Stimulated activated CD8-positive, alpha-beta memory T cell treated with anti-CD3 and anti-CD28 coated beads, Interleukin-2, amount 100 ng/mL, for 1 hour (primary cell): ENCODE measurements around the gene PAOX.
"Not testable (repeated sequence)": the region's sequence is repeated elsewhere in the genome, so short reads cannot be mapped to it uniquely, and the experiment has no call there.

ENCODE experiments used
- DNase-seq, 2 donors: peaks; one replicate each; pipeline ENCODE4 v3.0.0-alpha.2; 2020; ENCODE audit warnings: low read depth in 2 of 2

PAOX gene

DNA sequence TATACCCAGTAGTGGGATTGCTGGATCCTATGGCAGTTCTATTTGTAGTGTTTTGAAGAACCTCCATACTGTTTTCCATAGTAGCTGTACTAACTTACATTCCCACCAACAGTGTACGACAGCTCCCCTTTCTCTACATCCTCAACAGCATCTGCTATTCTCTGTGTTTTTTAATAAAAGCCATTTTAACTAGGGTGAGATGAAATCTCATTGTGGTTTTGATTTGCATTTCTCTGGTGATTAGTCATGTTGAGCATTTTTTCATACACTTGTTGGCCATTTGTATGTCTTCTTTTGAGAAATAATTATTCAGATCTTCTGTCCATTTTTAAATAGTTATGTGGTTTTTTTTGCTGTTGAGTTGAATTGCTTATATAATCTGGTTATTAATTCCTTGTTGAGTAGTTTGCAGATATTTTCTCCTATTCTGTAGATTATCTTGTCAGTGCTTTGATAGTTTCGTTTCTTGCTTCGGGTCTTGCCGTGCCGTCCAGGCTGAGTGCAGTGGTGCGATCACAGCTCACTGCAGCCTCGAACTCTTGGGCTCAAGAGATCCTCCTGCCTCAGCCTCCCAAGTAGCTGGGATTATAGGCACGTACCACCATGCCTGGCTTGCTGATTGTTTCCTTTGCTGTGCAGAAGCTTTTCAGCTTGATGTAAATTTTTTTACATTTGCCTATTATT lies 26.9 kb downstream of the PAOX start:
- DNase-seq, result no peak

DNA sequence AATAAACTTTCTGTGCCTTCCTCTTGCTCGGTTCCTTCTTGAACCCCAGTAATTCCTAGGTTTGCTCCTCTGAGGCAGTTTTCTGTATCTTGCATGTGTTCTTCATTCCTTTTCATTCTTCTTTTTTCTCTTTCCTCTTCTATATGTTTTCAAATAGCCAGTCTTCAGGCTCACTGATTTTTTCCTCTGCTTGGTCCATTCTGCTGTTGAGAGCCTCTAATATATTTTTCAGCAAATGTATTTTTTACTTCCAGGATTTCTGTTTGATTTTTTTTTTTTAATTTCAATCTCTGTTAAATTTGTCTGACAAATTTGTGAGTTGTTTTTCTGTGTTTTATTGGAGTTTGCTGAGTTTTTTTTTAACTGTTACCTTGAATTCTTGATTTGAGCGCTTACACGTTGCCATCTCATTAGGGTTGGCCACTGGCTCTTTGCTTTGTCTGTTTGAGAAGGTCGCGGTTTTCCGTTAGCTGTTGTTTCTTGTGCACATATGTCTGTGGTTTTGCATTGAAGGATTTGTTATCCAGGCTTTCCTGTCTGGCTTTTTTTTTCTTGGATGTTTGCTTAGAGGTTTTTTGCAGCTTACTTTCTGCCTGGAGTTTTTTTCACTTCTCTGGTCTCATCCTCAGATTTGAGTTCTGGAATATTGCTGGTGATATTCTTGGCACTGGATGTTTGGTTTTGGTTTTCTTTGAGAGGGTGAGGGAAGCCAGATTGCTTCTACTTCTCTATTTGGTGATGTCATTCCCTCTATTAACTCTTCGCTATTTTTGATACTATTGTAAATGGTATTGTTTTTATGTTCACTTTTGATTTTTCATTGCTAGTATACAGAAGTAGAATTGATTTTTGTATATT lies 32.7 kb downstream of the PAOX start:
- no peak for DNase-seq

DNA sequence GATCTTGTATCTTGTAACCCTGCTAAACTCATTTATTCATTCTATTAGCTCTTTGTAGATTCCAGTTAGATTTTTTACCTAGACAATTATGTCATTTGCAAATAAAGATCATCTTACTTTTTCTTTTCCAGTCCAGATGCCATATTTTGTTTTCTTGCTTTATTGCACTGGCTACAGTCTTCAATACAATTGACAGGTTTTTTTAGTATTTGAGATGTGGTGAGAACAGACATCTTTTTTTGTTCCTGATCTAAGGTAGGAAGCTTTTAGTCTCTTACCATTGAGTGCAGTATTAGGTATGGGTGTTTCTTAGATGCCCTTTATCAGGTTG lies 33.3 kb downstream of the PAOX start:
- no peak for DNase-seq

DNA sequence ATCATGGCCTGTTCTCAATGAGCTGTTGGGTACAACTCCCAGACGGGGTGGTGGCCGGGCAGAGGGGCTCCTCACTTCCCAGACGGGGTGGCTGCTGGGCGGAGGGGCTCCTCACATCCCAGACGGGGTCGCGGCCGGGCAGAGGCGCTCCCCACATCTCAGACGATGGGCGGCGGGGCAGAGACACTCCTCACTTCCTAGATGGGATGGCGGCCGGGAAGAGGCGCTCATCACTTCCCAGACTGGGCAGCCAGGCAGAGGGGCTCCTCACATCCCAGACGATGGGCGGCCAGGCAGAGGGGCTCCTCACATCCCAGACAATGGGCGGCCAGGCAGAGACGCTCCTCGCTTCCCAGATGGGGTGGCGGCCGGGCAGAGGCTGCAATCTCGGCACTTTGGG lies 35.3 kb downstream of the PAOX start:
- DNase-seq, result not testable (repeated sequence)

DNA sequence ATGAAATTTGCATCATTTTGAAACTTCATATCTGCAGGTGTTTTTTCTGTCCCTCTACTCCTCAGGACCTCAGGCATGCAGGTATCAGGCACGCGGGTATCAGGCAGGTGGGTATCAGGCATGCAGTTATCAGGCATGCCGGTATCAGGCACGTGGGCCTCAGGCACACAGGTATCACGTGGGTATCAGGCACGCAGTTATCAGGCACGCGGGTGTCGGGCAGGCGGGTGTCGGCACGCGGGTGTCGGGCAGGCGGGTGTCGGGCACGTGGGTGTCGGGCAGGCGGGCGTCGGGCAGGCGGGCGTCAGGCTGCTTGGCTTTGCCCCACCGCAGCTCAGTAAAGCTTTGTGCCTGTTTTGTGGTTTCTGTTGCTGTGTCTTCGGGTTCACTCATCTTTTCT lies 36.7 kb downstream of the PAOX start:
- DNase-seq, result no peak

DNA sequence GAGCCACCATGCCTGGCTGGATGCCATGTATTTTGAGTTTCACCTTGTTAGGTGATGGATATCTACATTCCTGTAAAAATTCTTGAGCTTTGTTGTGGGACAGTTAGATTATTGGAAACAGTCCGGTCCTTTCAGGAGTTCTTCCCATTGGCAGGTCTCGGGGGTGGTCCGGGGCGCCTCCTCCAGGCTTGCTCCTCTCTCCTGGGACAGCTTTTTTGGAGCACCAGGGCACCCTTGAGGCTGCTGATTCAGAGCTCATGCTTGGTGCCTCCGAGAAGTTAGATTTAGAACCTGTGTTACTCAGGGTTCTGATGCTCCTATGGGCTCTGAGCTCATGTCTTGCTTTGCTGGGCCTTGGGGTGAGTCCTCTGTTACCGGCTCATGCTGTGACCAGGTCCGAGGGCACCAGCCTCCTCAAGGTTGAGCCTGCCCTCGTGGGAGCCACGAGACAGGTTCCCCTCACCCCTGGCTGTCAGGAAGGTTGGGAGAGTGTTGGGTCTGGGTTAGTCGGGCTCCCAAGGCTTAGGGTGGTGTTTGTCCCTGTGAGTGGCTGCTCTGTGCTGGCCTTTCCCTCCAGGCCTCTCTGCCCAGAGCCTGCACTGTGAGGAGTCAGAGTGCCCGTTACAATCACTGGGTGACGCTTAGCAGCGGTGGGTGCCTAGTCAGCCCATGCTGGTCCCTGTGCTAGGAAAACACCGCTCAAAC lies 39.4 kb downstream of the PAOX start:
- DNase-seq, result no peak

DNA sequence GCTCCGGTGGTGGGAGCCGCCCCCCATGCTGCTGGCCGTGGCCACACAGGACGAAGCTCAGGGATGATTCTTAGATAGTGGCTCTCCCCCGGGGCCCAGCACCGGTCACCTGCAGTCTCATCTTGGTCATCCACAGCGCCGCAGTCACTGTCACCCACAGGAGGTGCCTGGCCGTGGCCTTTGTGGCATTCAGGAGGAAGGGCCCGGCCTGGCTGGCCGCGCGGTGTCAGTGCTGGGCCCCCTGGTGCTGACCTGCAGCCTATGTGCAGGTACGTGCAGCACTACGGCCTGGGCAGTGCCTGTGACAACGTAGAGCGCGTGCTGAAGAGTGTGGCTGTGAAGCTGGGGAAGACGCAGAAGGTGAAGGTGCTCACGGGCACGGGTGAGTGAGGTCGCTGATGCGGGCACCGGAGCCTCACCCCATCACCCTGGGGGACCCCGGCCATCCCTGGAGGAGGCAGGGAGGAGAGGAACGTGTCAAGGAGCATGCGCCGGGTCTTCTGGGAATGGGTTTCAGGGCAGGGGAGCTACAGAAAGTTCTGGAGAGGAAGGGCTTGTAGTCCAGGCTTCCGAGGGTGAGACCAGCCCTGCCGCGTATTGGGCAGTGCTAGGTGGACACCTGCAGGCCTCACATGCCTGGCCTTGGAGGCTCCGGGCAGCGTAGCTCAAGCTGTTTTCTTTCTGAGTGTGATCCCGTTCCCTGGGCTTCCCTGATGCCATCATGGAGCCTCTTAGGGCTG lies 40.3 kb downstream of the PAOX start:
- no peak for DNase-seq

DNA sequence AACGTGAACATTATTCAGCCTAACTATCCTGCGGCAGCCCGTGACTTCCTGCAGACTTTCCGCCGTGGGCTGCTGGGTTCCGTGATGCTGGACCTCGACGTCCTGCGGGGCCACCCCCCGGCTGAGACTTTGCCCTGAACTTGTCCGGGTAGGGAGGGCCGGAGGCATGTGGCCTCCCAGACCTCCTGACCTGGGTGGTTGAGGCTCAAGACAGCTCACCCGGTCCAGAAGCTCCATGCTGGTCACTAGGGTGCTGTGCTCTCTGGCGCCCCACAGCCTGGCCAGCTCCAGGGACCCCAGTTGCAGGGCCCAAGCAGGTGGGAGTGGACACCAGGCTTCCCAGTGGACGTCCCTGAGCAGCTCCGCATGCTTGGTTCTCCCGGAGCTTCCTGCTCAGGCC lies 41.0 kb downstream of the PAOX start:
- no peak for DNase-seq

DNA sequence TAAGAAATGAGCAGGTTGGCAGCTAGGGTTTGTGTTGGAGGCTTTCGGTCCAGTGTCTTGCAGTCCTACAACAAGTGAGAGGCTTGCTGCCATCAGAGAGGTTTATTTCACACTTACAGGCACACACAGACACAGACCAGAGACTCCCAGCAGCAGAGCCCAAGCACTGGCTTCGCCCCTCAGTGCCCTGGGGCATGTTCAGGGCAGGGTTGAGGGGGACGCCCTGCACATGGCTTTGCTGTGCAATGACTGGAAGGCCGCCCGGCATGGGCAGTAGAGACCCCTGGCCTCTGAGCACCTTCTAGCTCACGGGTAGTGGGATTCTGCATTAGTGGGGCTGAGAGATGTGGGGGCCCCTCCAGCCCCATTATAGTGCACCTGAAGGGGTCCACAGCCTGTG lies 41.5 kb downstream of the PAOX start:
- DNase-seq, result no peak

DNA sequence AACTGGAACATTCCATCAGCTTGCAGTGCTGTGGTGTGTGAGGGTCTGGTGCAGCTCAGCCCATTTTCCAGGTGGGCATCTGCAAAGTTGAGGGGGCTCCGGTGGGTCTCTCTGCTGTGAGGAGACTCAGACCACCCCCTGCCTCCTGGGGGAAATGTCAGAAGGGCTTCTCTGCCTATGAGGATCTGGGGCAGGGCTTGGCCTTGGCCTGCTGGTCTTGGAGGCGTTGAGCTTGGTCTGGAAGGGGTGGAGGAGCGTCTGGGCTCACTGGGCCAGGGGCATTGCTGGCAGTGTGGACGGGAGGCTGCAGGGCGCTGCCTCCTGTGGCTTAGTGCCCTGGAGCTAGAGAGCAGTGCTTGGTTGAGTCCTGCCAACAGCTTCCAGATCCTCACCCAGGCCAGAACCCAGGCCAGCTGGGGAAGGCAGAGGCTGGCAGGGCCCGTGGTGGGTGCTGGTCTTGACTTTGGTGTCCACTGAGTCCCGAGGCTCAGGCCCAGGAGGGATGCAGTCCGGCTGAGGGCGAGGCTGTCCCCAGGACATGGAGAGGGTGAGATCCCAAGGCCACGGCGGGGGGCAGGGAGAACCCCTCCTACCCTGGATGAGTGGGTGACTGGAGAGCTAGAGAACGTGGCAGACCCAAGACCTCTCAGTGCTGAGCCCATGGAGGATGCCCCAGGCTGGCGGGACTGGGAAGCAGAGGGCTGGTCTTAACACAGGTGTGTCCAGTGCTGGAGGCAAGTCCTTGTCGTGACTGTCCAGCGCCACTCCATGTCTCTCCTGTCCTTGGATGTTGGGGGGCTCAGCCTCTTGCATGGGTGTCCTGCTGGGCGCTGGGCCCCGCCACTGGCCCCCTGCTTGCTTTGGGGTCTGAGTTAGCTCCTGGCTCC lies 42.5 kb downstream of the PAOX start:
- no peak for DNase-seq

DNA sequence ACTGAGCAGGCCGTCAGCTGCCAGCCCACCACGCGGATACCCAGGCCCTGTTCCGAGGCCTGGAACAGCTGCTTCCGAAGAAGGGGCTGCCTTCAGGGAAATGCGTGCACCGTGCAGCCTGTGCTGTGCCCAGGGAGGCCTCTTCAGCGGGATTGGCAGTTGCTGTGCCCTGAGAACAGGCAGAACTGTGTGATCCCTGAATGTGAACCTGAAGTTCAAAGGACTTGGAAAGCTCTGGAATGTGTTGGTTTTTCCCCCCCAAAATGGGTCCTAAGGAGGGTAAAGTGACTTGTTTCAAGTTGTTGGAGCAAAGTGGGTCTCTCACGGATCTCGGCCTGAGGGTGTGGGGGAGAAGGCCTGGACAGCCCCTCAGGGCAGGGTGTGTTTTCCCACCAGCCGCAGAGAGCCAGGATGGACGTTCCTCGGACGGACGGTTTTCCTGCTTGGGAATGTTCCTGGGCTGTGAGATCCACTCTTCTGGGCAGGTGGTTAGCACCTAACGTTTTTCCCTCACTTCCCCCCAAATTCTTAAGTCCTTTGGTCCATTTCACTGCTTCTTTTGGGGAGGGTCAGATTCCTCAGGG lies 43.3 kb downstream of the PAOX start:
- DNase-seq, result no peak

DNA sequence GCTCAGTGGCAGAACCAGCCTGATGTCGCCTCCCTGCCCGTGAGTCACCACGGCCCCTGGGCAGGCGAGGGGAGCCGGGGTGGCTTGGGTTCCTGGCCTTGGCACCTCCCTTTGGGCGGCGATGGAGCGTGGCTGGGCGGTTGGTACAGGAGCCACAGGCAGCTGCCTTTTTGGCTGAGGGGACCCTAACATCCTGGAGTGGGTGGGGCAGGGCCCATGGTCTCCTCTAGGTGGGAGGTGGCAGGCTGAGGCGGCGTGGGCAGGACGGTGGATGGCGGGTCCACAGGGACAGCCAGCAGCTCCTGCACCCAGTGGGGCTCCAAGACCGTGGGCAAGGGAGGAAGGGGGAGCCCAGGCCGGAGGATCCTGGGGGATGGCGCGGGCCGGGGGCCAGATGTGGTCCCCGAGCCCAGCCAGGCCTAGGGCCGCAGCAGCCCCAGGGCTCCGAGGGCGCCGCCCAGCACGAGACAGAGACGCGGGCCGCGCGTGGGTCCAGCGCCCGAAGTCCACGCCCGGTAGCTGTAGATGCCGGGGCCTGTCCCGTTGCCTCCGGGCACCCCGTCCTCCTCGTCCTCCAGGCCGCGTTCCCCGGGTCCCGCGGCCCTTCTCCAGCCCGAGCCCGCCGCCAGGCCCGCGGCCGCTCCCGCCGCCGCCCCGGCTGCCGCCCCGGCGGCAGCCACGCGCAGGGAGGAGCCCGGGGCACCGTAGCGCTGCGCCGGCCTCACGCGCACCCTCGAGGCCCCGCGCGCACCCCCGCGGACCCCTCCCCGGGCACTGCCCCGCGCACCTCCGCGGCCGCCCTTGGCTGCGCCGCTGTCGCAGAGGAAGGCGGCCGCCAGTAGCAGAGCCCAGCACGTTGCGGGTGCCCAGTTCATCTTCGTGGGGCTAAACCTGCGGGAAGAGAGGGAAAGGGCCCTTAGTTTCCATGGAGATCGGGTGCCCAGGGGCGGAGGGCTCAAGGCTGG lies 44.0 kb downstream of the PAOX start:
- DNase-seq, result no peak

DNA sequence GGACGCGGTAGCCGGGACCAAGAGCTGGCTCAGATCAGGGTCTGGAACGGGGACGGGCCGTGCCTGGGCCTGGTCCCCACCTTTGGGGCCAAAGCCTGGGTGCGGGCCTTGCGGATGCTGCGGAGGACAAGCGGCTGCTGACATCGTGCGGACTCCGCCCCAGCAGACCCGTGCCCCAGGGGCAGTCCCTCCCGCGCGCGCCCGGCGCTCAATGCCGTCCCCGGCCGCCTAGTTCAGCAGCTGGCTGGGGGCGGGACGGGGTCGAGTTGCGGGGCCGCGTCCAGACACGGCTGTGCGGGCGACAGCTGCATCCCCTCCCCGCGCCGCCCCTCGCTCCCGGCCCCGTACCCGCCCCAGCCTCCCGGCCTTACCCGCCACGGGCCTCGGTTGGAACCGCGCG lies 45.0 kb downstream of the PAOX start:
- DNase-seq, result not testable (repeated sequence)

DNA sequence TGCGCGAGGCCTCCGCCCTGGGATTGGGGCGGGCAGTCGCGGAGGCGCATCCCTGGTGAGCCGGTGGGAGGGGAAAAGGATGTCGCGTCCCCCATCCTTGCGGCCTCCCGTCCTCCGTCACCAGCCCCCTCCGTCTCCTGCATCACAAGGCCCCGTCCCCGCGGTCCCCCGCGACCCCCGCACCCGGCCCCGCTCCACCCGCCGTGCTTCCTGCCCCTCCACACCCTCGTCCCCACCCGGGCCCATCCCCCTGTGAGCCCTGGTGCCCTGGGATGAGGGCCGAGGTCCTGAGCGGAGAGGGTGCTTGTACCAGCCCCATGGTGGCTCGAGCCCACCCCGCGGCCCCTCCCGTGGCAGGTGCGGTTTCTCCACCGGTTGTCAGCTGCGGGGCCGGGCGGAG lies 45.5 kb downstream of the PAOX start, which contains the start of gene SPRN:
Gene SPRN (minus strand): TSS at position 25 of the 400 bp plus-strand sequence. CDS start 944 bp downstream, outside the sequence.
- DNase-seq, result not testable (repeated sequence)

DNA sequence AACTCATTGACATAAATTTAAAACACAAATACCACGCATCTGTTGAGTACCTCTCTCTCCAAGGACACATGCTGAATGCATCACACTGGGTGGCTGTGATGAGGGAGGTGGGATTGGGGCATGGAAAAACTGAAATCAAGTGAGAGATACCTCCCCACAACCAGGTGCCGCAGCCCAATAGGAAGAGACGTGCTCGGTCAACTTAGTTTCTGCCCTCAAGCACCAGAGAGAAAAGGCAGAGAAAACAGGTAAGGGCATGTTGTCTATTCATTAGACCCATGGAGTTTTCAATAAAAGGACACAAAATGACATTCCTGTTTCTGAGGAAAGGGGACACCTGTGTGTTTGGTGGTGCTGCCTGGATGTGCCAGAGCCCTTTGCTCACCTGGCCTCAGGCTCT lies 50.5 kb downstream of the PAOX start:
- DNase-seq, result not testable (repeated sequence)

DNA sequence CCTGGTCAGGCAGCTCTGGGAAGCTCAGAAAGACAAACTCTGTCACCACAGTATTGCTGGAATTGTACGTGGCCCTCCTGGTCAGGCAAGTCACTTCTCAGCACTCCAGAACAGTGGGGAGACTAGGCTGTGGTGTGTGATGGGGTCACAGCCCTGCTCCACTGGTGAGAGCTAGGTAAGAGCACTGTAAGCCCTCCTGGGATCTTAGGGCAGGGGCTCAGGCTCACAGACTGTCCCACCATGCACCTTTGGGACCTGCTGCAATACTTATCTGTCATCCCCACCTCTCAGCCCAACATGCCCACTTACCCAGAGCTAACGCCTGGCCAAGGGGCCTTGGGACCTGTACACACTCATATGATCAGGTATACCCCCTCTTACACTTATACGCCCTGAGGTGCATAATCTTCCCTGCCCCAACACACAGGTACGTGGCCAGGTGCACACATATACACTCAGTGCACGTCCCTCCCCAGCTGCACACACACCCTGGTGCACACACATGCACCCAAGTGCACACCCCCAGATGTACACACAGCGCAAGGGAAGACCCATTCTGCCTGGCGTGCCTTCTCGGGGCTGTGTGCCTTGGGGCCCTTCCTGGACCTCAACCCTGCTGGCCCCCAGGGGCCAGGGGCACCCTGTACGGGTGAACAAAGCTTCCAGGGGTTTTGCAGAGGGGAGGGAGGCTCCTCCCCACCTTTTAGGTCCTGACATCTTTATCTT lies 53.0 kb downstream of the PAOX start:
- DNase-seq, result not testable (repeated sequence)

DNA sequence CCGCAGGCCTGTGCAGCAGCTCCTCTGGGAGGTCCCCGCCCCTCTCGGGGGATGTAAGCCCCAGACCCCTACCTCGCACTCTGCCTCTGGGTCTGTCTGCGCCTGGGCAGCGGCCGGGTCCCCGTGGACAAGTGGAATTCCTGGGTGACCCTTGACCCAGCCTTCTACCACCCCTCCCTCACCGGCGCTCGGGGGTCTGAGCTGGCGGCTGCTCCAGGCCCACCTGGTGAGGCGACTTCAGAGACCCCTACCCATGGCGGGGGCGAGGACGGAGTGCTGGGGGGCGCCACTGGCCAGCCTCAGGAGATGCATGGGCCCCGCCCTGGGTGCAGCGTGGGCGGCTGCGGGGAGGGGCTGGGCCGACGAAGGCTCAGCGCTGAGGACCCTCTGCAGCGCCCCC lies 53.7 kb downstream of the PAOX start:
- DNase-seq, result not testable (repeated sequence)

DNA sequence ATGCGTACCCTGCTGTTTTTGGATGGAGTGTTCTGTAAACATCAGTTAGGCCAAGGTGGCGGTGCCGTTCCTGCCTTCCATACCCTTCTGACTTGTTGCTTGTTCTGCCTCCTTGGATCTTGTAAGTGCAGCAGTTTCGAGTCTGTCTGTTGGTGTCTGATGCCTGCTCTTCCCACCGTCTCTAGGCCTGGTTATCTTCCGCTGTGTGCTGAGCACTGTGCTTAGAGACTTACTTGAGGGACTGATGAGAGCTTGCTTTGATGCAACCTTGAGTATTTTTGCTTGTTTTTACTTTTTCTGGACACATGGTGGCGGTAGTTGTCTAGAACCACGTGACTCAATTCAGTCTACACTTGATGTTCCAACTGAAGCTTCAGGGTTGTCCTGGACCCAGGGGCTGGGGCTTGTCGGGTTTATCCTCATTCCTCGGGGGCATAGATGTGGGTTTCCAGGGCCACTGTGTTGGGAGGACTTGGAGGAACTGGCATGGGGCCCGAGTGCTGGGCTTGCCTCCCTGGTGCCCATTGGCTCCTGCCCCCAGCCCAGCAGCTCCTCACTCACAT lies 59.7 kb downstream of the PAOX start:
- DNase-seq, result no peak
